ENCODE results near the gene CUL1.
"Not testable (repeated sequence)": the region's sequence is repeated elsewhere in the genome, so short reads cannot be mapped to it uniquely, and the experiment has no call there.

CUL1 gene

DNA sequence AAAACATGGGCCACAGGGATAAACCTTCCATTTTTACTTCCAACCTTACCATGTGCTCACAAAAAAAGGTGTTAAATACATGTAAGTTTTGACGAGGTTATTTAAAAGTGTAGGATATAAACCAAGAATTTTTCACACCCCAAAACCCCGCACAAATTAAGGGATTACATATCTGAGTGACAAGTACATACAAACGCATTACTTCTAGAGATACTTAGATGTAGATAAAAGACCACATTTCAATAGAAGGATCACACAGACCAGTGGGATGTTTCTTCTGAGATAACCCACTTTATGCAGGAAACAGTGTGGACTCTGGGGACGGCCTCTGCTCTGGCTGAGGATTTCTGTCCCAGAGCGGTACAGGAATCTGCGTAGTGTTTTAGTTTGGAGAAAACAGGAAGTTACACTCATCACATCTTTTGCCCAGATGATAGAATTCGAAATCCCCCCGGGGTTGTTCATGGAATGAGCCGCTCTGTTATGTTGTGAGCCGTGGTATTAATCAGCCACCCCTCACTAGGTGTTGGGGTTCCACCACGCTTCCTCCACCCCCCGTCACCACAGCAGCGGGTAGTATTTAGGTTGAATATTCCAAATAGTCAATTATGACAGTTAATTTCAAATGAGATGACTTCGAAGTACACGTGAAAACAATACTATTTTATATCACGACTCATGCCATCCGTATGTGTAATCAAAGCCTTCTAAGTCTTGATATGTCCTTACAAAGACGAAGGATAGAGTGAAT lies 1.3 kb upstream of the CUL1 start:
- DNase-seq: peak in 3 of 6 experiments; percentile 9 to 50 (median 25)

DNA sequence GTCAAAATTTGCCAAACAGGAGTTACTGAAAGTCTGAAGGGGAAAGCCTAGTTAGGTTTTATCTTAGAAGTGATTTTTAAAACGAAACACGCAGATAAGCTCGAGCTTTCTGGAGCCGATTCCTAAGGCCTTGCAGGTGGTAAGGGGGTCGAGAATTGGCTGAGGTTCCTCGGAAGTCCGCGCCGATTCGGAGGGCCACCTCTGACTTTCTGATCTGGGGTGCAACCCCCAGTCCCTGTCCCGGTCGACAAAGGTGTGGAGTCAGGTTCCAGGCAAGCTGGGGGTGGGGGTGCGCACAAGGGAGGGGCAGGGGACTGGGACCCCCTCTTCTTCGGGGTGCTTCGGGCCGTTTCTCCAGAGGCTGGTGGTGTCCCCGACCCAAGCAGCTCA lies 701 bp upstream of the CUL1 start:
- DNase-seq: peak in 3 of 6 experiments; percentile 45 to 62 (median 58)

DNA sequence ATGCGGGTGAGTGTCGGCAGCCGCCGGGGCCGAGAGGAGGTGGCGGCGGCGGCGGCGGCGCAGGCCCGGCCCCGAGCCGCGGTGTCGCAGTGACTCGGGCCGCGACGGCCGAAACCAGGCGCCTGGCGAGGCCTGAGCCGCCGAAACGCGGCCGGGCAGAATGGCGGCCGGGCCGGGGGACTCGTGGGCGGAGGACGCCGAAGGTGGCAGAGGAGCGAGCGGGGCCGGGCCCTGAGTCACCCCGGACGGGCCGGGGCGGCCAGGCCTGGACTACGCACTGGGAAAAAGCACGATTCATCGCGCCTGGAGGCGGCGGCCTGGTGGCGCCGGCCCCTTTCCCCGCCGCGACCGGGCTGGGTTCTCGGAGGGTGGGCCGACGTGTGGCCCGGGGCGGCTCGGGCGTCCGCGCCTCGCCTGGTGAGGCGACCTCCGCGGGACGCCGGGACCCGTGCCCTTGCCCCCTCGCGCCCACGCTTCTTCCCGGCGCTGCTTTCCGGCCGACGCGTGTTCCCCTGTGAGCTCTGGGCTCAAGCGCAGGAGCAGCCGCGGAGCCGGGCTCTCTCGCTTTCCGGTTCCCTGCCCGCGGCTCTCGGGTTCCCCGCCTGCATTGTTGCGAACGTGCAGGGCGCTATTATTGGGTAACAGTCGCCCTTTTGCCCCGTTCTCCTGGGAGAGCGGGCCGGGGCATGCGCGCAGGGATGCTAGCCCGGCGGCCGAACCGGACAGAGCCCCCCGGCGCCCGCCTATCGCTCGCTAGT lies 500 bp downstream of the CUL1 start:
- peak in 5 of 6 experiments; percentile 18 to 78 (median 69) for DNase-seq

DNA sequence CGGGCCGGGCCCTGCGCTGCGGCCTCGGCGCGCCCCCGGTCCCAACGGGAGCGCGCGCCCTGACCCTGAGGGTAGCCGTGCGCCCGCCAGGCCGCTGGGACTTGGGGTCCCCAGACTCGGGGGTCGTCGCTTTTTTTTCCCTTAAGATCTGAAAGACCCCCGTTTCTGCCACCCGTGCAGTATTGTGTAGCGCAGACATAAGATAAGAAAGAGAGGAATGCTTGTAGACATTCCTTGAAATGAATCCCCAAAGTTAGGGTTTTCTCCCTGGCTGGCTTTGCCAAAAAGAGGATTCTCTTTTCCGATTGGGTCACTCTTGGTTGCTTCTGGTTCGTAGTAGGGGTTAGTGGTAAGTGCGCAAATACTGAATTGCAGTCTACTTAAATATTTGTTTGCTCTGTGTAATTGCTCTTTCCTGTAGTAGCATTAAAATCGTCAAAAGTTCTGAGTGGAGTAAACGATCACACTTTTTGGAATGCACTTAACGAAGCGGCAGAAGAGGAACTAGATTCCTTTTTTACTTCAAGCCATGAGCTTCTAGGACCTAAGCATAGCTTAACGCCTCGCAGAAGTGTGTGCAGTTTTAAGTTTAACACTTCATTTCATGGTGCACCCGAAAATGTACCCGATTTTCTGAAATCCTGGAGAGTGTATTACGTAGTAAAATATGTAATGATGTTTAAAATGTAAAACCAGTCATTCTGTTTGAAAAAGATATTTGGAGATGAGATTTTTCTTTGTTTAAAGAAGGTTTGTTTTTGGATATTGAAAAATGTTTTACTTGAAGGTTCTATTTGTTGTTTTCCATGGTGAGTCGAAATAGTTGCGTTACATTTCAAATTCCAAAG lies 1.3 kb downstream of the CUL1 start:
- peak in 2 of 6 experiments; percentile 20 to 29 for DNase-seq

DNA sequence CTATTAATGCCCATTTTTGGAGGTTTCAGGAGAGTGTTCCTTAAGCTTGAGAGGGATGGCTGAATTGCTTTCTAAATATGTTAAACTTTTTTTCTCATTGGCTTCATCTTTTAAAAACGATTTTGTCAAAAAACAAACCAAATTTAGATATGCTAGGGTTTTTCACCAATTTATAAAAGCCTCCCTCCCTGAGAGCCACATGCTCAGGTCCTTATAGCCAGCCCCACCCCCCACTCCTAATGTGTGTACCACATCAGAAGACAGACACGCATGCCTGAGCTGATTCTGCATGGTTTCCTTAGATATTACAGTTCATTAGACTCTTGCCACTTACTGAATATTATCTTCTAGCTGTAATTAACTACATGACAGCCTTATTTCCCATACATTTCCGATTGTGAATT lies 2.0 kb downstream of the CUL1 start:
- peak in 5 of 6 experiments; percentile 21 to 46 (median 37) for DNase-seq

DNA sequence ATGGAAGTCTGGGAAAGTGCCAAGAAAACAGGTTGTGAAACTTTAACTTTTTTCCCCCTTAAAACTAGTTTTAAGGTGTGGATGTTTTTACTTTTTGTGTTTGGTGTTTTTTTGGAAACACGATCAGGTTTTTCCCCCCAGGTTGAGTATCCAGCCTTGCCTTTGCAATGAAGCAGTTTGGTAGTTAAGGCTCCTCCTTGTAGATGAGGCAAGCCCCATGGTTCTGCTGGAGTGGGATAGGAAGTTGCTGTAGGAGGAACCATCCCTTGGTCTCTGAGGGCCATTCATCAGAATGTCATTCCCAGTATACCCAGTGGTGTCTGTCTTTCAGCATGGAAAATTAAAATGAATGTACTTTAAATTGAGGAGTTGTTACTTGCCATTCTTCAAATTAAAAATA lies 2.7 kb downstream of the CUL1 start:
- DNase-seq: no peak

DNA sequence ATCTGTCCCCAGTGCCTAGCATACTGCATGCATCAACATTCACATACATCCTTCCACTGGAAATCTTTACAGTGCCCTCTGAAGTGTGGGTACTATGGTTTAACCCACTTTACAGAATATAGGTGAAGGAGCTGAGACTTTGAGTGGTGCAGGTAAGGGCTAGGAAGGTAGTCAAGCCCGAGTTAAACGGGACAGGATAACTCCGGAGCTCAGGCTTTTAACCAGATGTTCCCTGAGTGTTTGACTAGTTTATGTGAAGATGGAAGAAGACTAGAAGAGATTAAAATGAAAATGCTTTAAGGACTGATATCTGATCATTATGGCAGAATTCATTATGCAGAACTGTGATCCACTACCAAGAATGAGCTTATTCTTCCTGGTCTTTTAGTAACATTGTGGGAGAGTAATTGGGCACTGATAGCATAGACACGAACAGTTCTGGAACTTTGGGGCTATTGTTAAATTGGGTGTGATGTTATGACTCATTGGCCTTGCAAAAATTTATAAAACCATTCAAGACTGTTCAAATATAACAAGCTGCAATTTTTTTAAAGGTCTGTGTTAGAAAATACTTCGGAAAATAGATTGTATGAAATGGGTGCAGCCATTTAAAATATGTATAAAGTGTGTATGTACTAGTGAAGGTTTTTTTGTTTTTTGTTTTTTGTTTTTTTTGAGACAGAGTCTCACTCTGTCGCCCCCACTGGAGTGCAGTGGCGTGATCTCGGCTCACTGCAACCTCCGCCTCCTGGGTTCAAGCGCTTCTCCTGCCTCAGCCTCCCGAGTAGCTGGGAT lies 4.4 kb downstream of the CUL1 start:
- no peak for DNase-seq

DNA sequence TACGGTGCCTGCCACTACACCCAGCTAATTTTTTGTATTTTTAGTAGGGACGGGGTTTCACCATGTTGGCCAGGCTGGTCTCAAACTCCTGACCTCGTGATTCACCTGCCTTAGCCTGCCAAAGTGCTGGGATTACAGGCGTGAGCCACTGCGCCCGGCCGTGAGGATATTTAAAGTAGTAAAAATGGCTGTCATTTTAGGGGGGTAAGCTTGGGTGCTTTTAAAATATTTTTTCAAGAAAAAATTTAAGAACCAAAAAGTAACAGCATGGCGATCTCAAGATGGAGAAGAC lies 4.9 kb downstream of the CUL1 start:
- DNase-seq: peak in 1 of 6 experiments; percentile 4

DNA sequence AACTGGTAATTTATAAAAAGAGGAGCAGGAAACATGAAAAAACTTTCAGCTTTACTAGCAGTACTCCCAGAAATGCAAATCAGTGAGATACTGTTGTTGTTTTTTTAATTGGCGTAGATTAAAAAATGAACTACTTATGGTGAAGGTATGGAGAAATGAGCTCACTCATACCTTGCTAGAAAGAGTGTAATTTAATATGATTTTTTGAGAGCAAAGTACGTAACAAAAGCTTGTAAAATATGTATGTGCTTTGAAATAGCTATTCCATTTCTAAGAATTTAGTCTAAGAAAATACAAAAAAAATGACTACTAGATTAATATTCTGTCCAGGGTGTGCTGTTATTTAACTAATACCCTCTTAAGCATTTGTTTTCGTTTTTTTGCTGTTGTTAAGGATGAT lies 5.5 kb downstream of the CUL1 start:
- no peak for DNase-seq

DNA sequence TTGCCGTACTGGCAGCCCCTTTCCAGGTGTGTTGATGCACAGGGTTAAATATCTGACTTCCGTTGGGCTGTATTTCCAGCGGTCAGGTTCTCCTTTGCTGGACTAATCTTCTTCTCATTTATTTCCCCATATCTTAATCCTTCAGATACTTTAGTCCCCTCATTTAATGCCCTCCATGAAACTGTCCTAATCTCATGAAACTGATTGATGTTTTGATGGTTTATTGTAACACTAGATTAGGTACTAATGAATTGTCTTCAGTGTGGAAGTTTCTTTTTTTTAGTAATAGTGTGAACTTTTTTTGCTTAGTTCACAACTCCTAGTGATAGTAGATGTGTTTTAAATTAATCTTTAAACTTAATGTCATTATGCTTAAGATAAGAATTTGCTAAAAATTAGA lies 6.3 kb downstream of the CUL1 start:
- no peak for DNase-seq

DNA sequence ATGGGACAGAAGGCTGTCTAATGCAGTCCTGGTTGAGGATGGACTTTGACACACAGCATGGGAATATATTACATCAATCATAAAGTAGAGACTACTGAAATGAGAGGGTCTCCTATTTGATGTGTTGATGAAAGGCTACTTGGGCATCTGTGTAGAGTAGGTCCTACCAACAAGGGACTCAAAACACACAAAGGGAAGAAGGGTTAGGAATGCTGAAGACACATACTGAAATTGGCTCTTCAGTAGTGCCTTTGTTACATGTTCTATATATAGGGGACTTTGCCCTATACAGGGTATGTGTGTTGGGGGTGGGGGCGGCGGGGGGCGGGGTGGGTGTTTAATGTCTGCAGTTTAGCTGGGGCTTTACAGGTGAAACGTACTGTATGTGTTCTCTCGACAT lies 7.7 kb downstream of the CUL1 start:
- DNase-seq: no peak

DNA sequence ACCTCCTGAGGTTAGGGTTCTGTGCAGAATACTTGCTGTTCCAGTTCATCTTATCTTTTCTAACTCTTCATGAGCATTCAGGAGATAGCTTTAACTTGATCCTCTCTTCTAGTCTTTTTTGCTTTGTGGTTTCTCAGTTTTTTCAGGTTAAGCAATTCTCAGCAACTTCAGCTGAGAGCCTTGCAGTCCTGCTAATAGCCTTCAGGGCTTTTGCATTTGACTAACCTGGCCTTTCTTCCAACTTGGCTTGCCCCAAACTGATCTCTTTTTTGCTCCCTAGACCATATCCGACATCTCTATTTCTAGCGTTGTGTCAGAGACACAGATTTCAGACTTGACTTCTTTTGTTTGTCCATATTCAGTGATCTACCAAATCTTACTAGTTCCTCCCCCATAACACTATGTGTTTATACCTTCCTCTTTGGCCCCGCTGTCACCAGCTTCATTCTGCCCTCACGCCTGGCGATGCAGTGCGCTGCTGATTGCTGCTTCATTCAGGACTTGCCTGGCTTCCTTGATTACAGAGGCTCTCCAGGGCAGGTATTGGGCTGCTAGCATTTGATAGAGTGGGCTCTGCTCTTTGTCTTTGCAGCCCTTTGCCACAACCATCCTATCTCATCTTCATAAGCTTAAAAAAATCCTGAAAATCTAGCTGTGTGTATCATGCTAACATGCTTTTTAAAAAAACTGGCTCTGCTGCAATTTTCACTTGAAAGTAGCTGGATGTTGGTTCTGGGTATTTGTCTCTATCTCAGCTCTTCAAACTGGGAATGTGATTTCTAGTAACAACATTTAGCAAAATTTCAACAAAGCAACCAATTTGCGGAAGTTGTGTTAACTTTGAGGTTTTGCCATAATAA lies 9.6 kb downstream of the CUL1 start:
- DNase-seq: peak in 1 of 6 experiments; percentile 4

DNA sequence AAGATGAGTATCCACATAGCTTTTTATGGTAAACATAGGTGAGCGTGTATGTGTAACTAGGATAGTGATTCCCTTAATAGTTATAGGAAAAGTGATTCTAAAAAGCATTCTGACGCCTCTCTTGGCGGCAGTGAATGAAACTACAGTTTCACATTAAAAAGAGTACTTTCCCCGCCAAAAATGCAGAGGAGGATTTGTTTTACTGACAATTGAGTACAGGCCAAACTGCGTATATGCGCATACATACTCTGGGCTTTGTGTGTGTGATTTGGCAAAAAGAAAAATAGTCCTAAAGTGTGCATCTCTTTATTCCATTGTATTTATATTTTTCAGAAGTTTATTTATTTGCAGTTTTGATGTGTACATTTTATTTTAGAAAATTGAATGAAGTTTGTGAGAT lies 10.3 kb downstream of the CUL1 start:
- no peak for DNase-seq

DNA sequence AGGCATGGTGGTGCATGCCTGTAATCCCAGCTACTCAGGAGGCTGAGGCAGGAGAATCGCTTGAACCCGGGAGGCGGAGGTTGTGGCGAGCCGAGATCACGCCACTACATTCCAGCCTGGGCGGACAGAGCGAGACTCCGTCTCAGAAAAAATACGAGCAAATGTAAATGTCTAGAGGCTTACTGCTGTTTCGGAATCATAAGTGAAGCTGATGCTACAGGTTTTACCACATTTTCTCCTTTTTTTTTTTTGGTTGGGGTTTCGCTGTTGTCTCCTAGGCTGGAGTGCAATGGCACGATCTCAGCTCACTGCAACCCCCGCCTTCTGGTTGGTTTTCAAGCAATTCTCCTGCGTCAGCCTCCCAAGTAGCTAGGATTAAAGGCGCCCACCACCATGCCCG lies 11.7 kb downstream of the CUL1 start:
- not testable (repeated sequence) for DNase-seq

DNA sequence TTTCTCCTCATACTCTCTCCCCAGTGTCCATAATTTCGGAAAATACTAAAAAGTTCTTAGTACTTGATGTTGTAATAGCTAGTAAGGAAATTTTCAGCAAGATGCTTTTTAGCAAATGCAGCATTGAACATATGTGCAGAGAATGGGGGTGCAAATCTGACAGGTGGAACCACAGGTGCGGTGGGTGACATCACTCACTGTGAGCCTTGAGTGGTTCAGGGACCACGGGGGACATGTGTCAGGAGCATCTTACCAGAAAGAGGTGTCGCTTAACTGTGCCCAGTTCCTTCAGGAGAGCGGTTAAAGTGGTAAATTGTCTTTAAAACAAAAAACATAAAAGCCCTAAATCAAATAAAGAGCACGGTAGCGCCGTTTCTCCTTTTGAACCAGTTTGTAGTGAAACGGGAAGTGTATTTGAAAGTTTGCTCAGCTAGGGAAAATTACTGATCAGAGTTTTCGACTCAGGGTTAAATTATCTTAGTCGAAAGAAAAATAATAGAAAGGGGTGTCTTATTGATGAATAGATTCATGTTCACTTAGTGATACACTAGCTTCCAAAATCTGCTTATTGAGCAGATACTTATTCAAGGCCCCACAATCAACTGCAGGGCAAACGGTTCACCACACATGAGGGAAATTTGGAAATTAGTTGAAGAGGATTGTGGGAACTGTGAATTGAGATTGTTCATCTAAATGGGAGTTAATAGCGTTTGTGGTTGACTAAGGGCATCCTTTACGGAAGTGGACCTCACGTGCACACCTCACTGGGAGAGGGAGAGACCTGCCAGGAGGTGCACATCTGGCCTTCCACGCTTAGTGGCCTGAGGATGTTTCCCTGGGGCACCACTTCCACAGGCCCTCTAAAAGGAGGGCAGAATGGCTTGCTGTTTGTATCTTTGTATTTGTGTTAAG lies 12.7 kb downstream of the CUL1 start:
- no peak for DNase-seq

DNA sequence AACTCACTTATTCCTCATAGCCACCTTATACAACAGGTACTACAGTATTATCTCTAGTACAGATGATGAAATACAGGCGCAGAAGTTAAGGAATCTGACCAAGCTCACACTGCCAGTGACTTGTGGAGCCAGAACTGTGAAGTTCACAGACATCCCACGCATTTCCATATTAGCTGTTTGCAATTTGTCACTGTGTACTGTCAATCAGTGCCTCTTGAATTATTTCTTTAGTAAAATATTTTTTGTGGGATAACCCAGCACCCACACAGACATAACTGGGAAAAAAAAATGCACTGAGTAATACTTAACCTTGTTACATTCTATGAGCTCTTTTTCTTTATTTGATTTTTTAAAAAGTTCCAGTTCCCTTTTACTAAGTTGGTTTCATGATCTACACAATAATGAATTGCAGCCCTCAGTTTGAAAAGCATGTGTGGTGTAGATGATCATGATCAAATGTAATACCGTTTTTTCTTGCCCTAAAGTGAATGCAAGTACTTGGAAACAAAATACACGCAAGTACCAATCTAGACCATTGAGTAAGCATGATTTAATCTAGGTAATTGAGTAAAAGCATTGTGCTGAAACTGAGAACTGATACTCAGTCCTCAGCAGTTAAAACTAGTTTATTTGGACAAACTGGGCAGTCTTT lies 14.1 kb downstream of the CUL1 start:
- DNase-seq: no peak

DNA sequence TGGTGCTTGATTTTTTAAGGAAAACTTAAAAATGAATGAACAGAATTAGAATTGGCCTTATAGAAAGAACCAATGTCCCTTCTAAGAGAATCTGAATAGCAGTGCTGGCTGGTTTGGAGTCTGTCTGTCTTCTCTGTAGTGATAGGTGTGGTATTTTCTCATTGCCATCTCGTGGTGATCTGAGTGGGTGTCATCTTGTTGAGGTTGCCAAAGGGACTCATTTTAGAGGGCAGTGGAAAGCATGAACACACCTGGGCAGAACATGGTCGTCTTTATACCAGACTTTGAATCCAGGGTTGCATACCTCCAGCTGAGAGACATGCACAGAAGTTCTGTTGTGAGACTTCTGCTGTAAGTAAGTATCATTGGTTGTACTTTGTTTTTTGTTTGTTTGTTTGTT lies 15.8 kb downstream of the CUL1 start:
- DNase-seq: no peak

DNA sequence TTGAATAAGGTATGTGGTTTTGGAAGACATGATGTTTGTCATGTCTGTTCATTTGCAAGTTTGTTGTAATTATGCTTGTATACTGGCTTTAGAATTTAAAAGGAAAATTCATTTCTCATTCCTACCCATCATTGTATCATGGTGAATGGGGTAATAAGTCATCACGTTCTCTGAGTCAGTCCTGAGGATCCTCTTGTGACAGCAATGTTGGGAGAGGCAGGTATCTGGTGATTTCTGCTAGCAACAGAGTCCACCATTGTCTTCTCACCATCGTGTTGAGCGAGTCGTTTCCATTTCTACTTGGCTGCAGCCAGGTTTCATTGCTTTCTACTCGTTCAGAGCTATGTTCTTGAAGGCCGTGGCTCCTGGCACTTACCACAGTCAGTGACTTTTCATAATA lies 16.3 kb downstream of the CUL1 start:
- DNase-seq: no peak

DNA sequence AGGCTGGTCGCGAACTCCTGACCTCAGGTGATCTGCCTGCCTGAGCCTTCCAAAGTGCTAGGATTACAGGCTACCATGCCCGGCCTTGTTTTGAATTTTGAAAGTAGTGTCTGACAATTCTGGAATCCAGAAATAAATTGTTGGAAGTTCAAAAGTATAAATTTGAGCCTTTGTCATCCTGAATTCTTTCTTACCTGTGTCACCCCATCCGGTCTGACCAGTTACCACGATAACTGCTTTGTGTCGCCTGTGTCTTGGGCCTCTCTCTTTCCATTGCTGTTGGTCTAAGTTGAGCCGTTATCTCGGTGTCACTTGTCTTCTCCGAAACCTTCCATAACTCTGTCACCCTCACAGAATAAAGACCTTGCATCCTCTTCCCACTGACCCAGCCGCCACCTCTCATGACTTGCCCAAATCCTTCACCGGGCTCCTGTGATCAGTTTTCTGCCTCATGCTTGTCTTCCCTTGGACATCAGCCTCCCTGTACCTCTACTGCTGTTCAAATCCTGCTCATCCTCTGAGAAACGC lies 18.6 kb downstream of the CUL1 start:
- DNase-seq: no peak

DNA sequence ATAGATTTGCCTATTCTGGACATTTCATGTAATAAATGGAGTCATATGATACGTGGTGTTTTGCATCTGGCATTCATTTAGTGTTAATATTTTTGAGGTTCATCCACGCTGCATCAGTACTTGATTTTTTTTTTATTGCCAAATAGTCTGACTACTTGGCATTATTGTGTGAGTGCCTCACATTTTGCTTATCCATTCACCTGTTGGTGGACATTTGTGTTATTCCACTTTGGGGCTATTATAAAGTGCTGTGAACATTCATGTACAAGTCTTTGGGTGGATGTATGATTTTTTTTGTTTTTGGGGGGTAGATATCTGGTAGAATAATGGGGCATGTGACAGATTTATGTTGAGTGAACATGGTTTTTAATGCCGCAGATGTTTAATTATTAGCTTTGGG lies 19.7 kb downstream of the CUL1 start:
- no peak for DNase-seq

Measured in stimulated activated naive CD4-positive, alpha-beta T cell (primary cell).